ENCODE data around the gene PCDH9.

The PCDH9 gene

GRCh38 chr13:67015976-67016600, 214.0 kb downstream of the PCDH9 start:
- no peak for DNase-seq

- DNase-seq = no peak
Measured at GRCh38 chr13:67014399-67014798, 215.7 kb downstream of the PCDH9 start.

GRCh38 chr13:67013709-67014108, 216.4 kb downstream of the PCDH9 start:
- DNase-seq = no peak

GRCh38 chr13:67008075-67008668, 222.0 kb downstream of the PCDH9 start:
- DNase-seq = no peak

- no peak for DNase-seq
Measured at GRCh38 chr13:67004511-67004910, 225.6 kb downstream of the PCDH9 start.

- no peak for DNase-seq
Measured at GRCh38 chr13:67003743-67004142, 226.4 kb downstream of the PCDH9 start.

GRCh38 chr13:67001363-67001762, 228.8 kb downstream of the PCDH9 start:
- DNase-seq = no peak

GRCh38 chr13:66996503-66996902, 233.6 kb downstream of the PCDH9 start:
- DNase-seq = no peak

- DNase-seq = no peak
Measured at GRCh38 chr13:66995203-66995611, 234.9 kb downstream of the PCDH9 start.

- no peak for DNase-seq
Measured at GRCh38 chr13:66994517-66995202, 235.5 kb downstream of the PCDH9 start.

GRCh38 chr13:66994097-66994496, 236.0 kb downstream of the PCDH9 start:
- no peak for DNase-seq

- DNase-seq = no peak
Measured at GRCh38 chr13:66992719-66993118, 237.4 kb downstream of the PCDH9 start.

- DNase-seq = no peak
Measured at GRCh38 chr13:66992183-66992582, 238.0 kb downstream of the PCDH9 start.

GRCh38 chr13:66984241-66984640, 245.9 kb downstream of the PCDH9 start:
- no peak for DNase-seq

GRCh38 chr13:66981912-66982311, 248.2 kb downstream of the PCDH9 start:
- DNase-seq = no peak

- no peak for DNase-seq
Measured at GRCh38 chr13:66977161-66977560, 253.0 kb downstream of the PCDH9 start.

GRCh38 chr13:66974889-66975288, 255.2 kb downstream of the PCDH9 start:
- no peak for DNase-seq

- DNase-seq = no peak
Measured at GRCh38 chr13:66974174-66974573, 256.0 kb downstream of the PCDH9 start.

- no peak for DNase-seq
Measured at GRCh38 chr13:66972659-66973058, 257.5 kb downstream of the PCDH9 start.

GRCh38 chr13:66971004-66971403, 259.1 kb downstream of the PCDH9 start:
- DNase-seq = no peak

- DNase-seq = no peak
Measured at GRCh38 chr13:66969291-66969690, 260.8 kb downstream of the PCDH9 start.

- no peak for DNase-seq
Measured at GRCh38 chr13:66967811-66968597, 262.1 kb downstream of the PCDH9 start.

GRCh38 chr13:66965181-66965580, 265.0 kb downstream of the PCDH9 start:
- no peak for DNase-seq

GRCh38 chr13:66962953-66963352, 267.2 kb downstream of the PCDH9 start:
- no peak for DNase-seq
